Calu3 (cell line): ENCODE data around the gene NRG3. TPM values are rescaled to one million over a fixed set of nuclear protein-coding genes. Genes with fewer than 3 reads are reported as not detected.
A peak's percentile ranks its signal among the peaks of the same experiment; 100 is the strongest.

Source experiments
- BruUV-seq: library from RNA; stranded (reverse); fragments of 400-500 nt; replicated peaks from 2 replicates; lab custom pipeline; 2021; lab: Mats Ljungman, UMichigan
- CTCF ChIA-PET: fragments of 300-600 bp; sonication (Branson Sonifier 250); formaldehyde crosslinking; loops from one replicate; lab custom pipeline; 2022; ENCODE audit warnings: antibody characterized with exemption; lab: Charles Lee
- DNase-seq: peaks from one replicate; pipeline ENCODE4 v3.0.0; 2022
- H3K27ac Mint-ChIP-seq: one replicate; pipeline ENCODE4 v1.8.0; 2022; ENCODE audit warnings: mixed read lengths; ENCODE audit not compliant: unreplicated experiment
- H3K27me3 Mint-ChIP-seq: one replicate; pipeline ENCODE4 v1.8.0; 2022; ENCODE audit warnings: mixed read lengths; ENCODE audit not compliant: unreplicated experiment
- H3K36me3 Mint-ChIP-seq: one replicate; pipeline ENCODE4 v1.8.0; 2022; ENCODE audit warnings: mild to moderate bottlenecking, moderate library complexity, mixed read lengths; ENCODE audit not compliant: insufficient read depth, unreplicated experiment
- H3K4me1 Mint-ChIP-seq: one replicate; pipeline ENCODE4 v1.8.0; 2022; ENCODE audit warnings: mild to moderate bottlenecking, low read depth, mixed read lengths; ENCODE audit not compliant: unreplicated experiment
- H3K4me3 Mint-ChIP-seq: one replicate; pipeline ENCODE4 v1.8.0; 2022; ENCODE audit warnings: mild to moderate bottlenecking, low read depth, moderate library complexity, mixed read lengths; ENCODE audit not compliant: unreplicated experiment
- H3K9me3 Mint-ChIP-seq: one replicate; pipeline ENCODE4 v1.8.0; 2022; ENCODE audit warnings: low read depth, mixed read lengths; ENCODE audit not compliant: unreplicated experiment
- intact Hi-C: fragments of 100-400 bp; cut with micrococcal nuclease; formaldehyde crosslinking; loops from one replicate; pipeline ENCODE4 v1.10.0; 2022; ENCODE audit not compliant: unreplicated experiment
- total RNA-seq: library from RNA; stranded (reverse); gene quantifications from 2 replicates; pipeline ENCODE4 v1.2.3, GENCODE V29; 2022
- TF ChIP-seq, protein P1 (sequence below): fragments of 200-600 bp; IDR thresholded peaks from one replicate; pipeline ENCODE4 v1.8.0; 2022; ENCODE audit warnings: antibody characterized with exemption; ENCODE audit not compliant: unreplicated experiment

Gene NRG3
- total RNA-seq, 1 experiment from 2014 or later, result 46.3 TPM

DNA sequence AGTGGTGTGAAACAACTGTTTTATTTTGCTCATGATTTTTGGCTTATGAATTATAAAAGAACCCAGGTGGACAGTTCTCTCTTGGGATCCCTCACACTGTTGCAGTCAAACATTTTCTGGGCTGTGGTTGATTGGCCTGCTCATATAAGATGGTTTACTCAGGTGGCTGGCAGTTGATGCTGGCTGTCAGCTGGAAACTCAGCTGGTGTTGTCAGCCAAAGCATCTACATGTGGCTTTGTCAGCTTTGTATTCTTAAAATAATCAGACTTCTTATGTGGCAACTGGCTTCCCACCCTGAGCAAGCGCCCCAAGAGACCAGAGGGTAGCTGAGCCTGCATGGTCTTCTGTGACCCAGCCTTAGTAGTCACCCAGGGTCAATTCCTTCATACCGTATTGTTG is 534.7 kb downstream of the NRG3 start:
- Mint-ChIP-seq H3K4me1 (peaks cover 14% of the 10 kb centered on the region), H3K4me3 (no peak overlapping the region), H3K36me3 (peaks cover 9% of the 10 kb centered on the region), H3K9me3 (no peaks in the 10 kb centered on the region), H3K27me3 (no peaks in the 10 kb centered on the region), H3K27ac (no peak overlapping the region)
- CTCF ChIA-PET, result no interaction called here
- intact Hi-C loops, result no loop called here
- TF ChIP-seq, protein P1, sequence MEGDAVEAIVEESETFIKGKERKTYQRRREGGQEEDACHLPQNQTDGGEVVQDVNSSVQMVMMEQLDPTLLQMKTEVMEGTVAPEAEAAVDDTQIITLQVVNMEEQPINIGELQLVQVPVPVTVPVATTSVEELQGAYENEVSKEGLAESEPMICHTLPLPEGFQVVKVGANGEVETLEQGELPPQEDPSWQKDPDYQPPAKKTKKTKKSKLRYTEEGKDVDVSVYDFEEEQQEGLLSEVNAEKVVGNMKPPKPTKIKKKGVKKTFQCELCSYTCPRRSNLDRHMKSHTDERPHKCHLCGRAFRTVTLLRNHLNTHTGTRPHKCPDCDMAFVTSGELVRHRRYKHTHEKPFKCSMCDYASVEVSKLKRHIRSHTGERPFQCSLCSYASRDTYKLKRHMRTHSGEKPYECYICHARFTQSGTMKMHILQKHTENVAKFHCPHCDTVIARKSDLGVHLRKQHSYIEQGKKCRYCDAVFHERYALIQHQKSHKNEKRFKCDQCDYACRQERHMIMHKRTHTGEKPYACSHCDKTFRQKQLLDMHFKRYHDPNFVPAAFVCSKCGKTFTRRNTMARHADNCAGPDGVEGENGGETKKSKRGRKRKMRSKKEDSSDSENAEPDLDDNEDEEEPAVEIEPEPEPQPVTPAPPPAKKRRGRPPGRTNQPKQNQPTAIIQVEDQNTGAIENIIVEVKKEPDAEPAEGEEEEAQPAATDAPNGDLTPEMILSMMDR, result no peak
- BruUV-seq, result no TSS peak
- no peak for DNase-seq

DNA sequence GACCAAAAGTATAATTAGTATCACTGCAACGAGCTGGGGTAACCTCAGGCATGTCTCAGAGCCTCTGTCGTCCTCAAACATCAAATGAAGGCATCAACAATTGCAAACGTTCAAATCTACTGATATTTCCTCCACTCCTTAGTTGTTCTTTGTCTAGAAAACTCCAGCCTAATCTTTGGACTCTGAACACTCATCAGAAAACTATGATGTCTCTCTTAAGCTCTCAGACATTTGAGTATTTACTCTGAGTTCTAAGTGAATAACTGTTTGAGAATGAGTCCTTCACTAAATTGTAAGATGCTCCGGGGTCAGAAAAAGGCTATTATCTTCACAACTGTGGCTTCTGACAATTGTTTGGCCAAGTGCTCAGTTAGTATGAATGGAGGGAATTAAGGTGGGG is 536.4 kb downstream of the NRG3 start:
- Mint-ChIP-seq H3K36me3 (peaks cover 9% of the 10 kb centered on the region), H3K4me3 (no peak overlapping the region), H3K27me3 (no peaks in the 10 kb centered on the region), H3K9me3 (no peaks in the 10 kb centered on the region), H3K4me1 (peaks cover 14% of the 10 kb centered on the region), H3K27ac (peak overlapping the region; percentile 24)
- no TSS peak for BruUV-seq
- TF ChIP-seq, protein P1, result no peak
- no peak for DNase-seq
- CTCF ChIA-PET, result interaction anchor here (0.6 kb wide), 1 partner anchor 1826 kb away, joined by 3 read pairs; no protein-coding TSS in a partner anchor
- intact Hi-C loops, result no loop called here

DNA sequence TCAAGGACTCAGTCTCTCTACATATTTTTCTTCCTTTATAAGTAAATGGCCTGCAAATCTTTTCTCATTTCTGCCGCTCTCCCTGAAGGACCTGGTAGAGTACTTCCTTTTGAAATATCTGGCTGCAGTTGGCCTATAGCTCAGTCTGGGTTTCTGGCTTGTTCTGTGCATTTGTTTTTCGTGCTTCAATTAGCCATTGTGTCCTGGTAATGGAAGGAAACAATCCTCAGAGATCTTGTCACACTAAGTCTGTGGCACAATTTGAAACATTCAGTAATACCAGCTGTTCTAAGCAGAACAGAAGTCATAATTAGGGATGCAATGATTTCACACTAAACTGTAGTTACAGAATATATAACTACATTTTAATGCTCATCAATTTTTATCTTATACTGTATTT is 545.0 kb downstream of the NRG3 start:
- BruUV-seq, result no TSS peak

DNA sequence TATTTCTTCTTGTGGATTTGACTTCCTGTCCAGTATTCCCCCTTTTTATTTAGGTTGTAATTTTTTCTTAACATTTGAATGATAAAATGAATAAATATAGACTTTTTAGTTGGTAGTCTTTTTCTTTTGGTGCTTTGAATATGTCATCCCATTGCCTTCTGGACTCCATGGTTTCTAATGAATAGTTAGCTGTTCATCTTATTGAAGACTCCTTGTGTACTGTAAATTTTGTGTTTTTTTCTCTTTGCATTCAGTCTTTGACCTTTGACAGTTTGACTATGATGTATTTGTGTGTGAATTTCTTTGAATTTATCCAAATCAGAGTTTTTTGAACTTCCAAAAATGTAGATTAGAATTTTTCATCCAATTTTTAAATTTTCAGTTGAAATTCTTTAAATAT is 554.3 kb downstream of the NRG3 start:
- Mint-ChIP-seq H3K9me3 (peaks cover 11% of the 10 kb centered on the region), H3K4me1 (no peaks in the 10 kb centered on the region), H3K4me3 (no peak overlapping the region), H3K27me3 (no peaks in the 10 kb centered on the region), H3K36me3 (no peaks in the 10 kb centered on the region), H3K27ac (no peak overlapping the region)
- CTCF ChIA-PET, result no interaction called here
- TF ChIP-seq, protein P1, result no peak
- BruUV-seq, result no TSS peak
- DNase-seq, result no peak
- intact Hi-C loops, result no loop called here

More for the DNA sequence above, 545.0 kb downstream of the NRG3 start:
- Mint-ChIP-seq H3K27ac (no peak overlapping the region), H3K27me3 (no peaks in the 10 kb centered on the region), H3K9me3 (no peaks in the 10 kb centered on the region), H3K4me1 (no peaks in the 10 kb centered on the region), H3K4me3 (no peak overlapping the region), H3K36me3 (no peaks in the 10 kb centered on the region)
- intact Hi-C loops, result no loop called here
- CTCF ChIA-PET, result no interaction called here
- TF ChIP-seq, protein P1, result no peak
- no peak for DNase-seq
